Esophagus squamous epithelium (tissue), 4 donors: ENCODE data around the gene RNF115.

ENCODE experiments used
- CTCF ChIP-seq, 6 experiments: fragments of 450-650 bp in 4 of 6; fragments of 200-600 bp in 2 of 6; sonication (generic) in 2 of 6; IDR thresholded peaks; one replicate each; pipeline ENCODE4 v1.5.1; 2016 to 2019; ENCODE audit warnings: antibody characterized with exemption in 6 of 6, mild to moderate bottlenecking in 4 of 6, moderate library complexity in 4 of 6
- POLR2A ChIP-seq, 4 donors: fragments of 450-650 bp; IDR thresholded peaks; one replicate each; pipeline ENCODE4 v1.6.1; 2017; ENCODE audit warnings: antibody characterized with exemption in 4 of 4, mild to moderate bottlenecking in 4 of 4, moderate library complexity in 3 of 4

GRCh38 chr1:145778146-145778540 is 45.8 kb downstream of the RNF115 start:
- no peak for TF ChIP-seq CTCF (IDR thresholded peaks at IDR 0.05)
- no peak for TF ChIP-seq POLR2A (IDR thresholded peaks at IDR 0.05)
